HG03060 (cell line): Measurements from ENCODE around the gene PROSER2.

Experiments
- ATAC-seq: cut with Tn5 transposase; IDR thresholded peaks from one replicate; pipeline ENCODE4 v1.9.1; 2021; ENCODE audit warnings: low read depth, moderate number of reproducible peaks; ENCODE audit not compliant: unreplicated experiment

Gene PROSER2

GRCh38 chr10:11823122-11823988 lies at the start of gene PROSER2:
PROSER2 (plus strand) TSS chr10:11823356; CDS start chr10:11852078, 28,722 bp downstream.
- no peak for ATAC-seq

- ATAC-seq: no peak
Observed at GRCh38 chr10:11773761-11774441, 49.3 kb upstream of the PROSER2 start.

- no peak for ATAC-seq
Observed at GRCh38 chr10:11775412-11775811, 47.7 kb upstream of the PROSER2 start.

- no peak for ATAC-seq
Observed at GRCh38 chr10:11776080-11776479, 47.1 kb upstream of the PROSER2 start.

GRCh38 chr10:11781114-11781513 lies 42.0 kb upstream of the PROSER2 start:
- no peak for ATAC-seq

- ATAC-seq: no peak
Observed at GRCh38 chr10:11782793-11783557, 40.2 kb upstream of the PROSER2 start.

- ATAC-seq: no peak
Observed at GRCh38 chr10:11783558-11783865, 39.6 kb upstream of the PROSER2 start.

- ATAC-seq: no peak
Observed at GRCh38 chr10:11787374-11787773, 35.8 kb upstream of the PROSER2 start.

- ATAC-seq: no peak
Observed at GRCh38 chr10:11787846-11788245, 35.3 kb upstream of the PROSER2 start.

- ATAC-seq: no peak
Observed at GRCh38 chr10:11789306-11789705, 33.9 kb upstream of the PROSER2 start.

GRCh38 chr10:11789956-11790355 lies 33.2 kb upstream of the PROSER2 start:
- no peak for ATAC-seq

GRCh38 chr10:11793762-11794479 lies 29.2 kb upstream of the PROSER2 start:
- no peak for ATAC-seq

GRCh38 chr10:11794566-11794965 lies 28.6 kb upstream of the PROSER2 start:
- no peak for ATAC-seq

GRCh38 chr10:11795101-11795920 lies 27.8 kb upstream of the PROSER2 start:
- ATAC-seq: no peak

- no peak for ATAC-seq
Observed at GRCh38 chr10:11796474-11796873, 26.7 kb upstream of the PROSER2 start.

GRCh38 chr10:11797281-11797680 lies 25.9 kb upstream of the PROSER2 start:
- ATAC-seq: no peak

GRCh38 chr10:11797847-11798633 lies 25.1 kb upstream of the PROSER2 start:
- no peak for ATAC-seq

- ATAC-seq: no peak
Observed at GRCh38 chr10:11798845-11799735, 24.1 kb upstream of the PROSER2 start.
